Progenitor cell of endocrine pancreas (in vitro differentiated cells): Measurements from ENCODE around the gene PLCL1. TPM values are rescaled to one million over a fixed set of nuclear protein-coding genes. Genes with fewer than 3 reads are reported as not detected.

Source experiments
- DNase-seq: peaks from one replicate; pipeline ENCODE4 v3.0.0; 2021; ENCODE audit warnings: low spot score; ENCODE audit not compliant: unreplicated experiment
- H3K27ac Mint-ChIP-seq: 2 replicates; pipeline ENCODE4 v1.8.0; 2021; ENCODE audit warnings: mild to moderate bottlenecking, moderate library complexity, mixed read lengths
- H3K27me3 Mint-ChIP-seq: 2 replicates; pipeline ENCODE4 v1.8.0; 2021; ENCODE audit warnings: mixed read lengths
- H3K36me3 Mint-ChIP-seq: 2 replicates; pipeline ENCODE4 v1.8.0; 2022; ENCODE audit warnings: mixed read lengths; ENCODE audit not compliant: insufficient read depth
- H3K4me1 Mint-ChIP-seq: 2 replicates; pipeline ENCODE4 v1.8.0; 2021; ENCODE audit warnings: low read depth, mixed read lengths
- H3K4me3 Mint-ChIP-seq: 2 replicates; pipeline ENCODE4 v1.8.0; 2021; ENCODE audit warnings: low read depth, mild to moderate bottlenecking, moderate library complexity, mixed read lengths
- H3K9me3 Mint-ChIP-seq: 2 replicates; pipeline ENCODE4 v1.8.0; 2021; ENCODE audit warnings: low read depth, mixed read lengths
- CTCF ChIP-seq: fragments of 200-600 bp; sonication (generic); IDR thresholded peaks from one replicate; pipeline ENCODE4 v1.5.0; 2021; ENCODE audit warnings: antibody characterized with exemption, mild to moderate bottlenecking; ENCODE audit not compliant: unreplicated experiment
- total RNA-seq: library from RNA; stranded (reverse); gene quantifications from 2 replicates; pipeline ENCODE4 v1.2.1, GENCODE V29; 2021

The PLCL1 gene
- total RNA-seq, 1 donor from 2014 or later: 48.3 TPM

- peaks cover 3% of the 10 kb centered on the region for H3K9me3 Mint-ChIP-seq
- no peaks in the 10 kb centered on the region for H3K27me3 Mint-ChIP-seq
- no peak overlapping the region for H3K27ac Mint-ChIP-seq
- TF ChIP-seq CTCF: no peak
- peaks cover 5% of the 10 kb centered on the region for H3K36me3 Mint-ChIP-seq
- H3K4me3 Mint-ChIP-seq: no peak overlapping the region
- no peak for DNase-seq
- peaks cover 8% of the 10 kb centered on the region for H3K4me1 Mint-ChIP-seq
Measured at GRCh38 chr2:198044777-198045176, 240.4 kb downstream of the PLCL1 start.

GRCh38 chr2:198045227-198045626 is 240.8 kb downstream of the PLCL1 start:
- no peak overlapping the region for H3K4me3 Mint-ChIP-seq

GRCh38 chr2:198052741-198053140 is 248.3 kb downstream of the PLCL1 start:
- TF ChIP-seq CTCF: no peak
- no peaks in the 10 kb centered on the region for H3K9me3 Mint-ChIP-seq
- DNase-seq: no peak
- no peak overlapping the region for H3K4me3 Mint-ChIP-seq
- H3K27me3 Mint-ChIP-seq: no peaks in the 10 kb centered on the region
- peaks cover 14% of the 10 kb centered on the region for H3K4me1 Mint-ChIP-seq
- H3K36me3 Mint-ChIP-seq: no peaks in the 10 kb centered on the region
- no peak overlapping the region for H3K27ac Mint-ChIP-seq

More at GRCh38 chr2:198045227-198045626, 240.8 kb downstream of the PLCL1 start:
- Mint-ChIP-seq H3K4me1 (peaks cover 8% of the 10 kb centered on the region), H3K27ac (no peak overlapping the region), H3K36me3 (peaks cover 5% of the 10 kb centered on the region), H3K27me3 (no peaks in the 10 kb centered on the region), H3K9me3 (peaks cover 3% of the 10 kb centered on the region)
- DNase-seq: no peak
- TF ChIP-seq CTCF: no peak

GRCh38 chr2:198053148-198053547 is 248.8 kb downstream of the PLCL1 start:
- no peaks in the 10 kb centered on the region for H3K27me3 Mint-ChIP-seq

GRCh38 chr2:198053776-198054175 is 249.4 kb downstream of the PLCL1 start:
- H3K36me3 Mint-ChIP-seq: no peaks in the 10 kb centered on the region
- H3K27ac Mint-ChIP-seq: no peak overlapping the region
- peaks cover 15% of the 10 kb centered on the region for H3K4me1 Mint-ChIP-seq
- H3K27me3 Mint-ChIP-seq: no peaks in the 10 kb centered on the region
- TF ChIP-seq CTCF: no peak
- no peaks in the 10 kb centered on the region for H3K9me3 Mint-ChIP-seq
- no peak overlapping the region for H3K4me3 Mint-ChIP-seq
- DNase-seq: no peak

More at GRCh38 chr2:198053148-198053547, 248.8 kb downstream of the PLCL1 start:
- H3K9me3 Mint-ChIP-seq: no peaks in the 10 kb centered on the region
- H3K4me1 Mint-ChIP-seq: peaks cover 15% of the 10 kb centered on the region
- H3K4me3 Mint-ChIP-seq: no peak overlapping the region
- no peak for DNase-seq
- H3K36me3 Mint-ChIP-seq: no peaks in the 10 kb centered on the region
- H3K27ac Mint-ChIP-seq: no peak overlapping the region
- no peak for TF ChIP-seq CTCF
